Stimulated activated CD8-positive, alpha-beta memory T cell treated with anti-CD3 and anti-CD28 coated beads, Interleukin-4, amount 100 ng/mL, for 4 hours (primary cell): ENCODE data around the gene MRPL33.

Source experiments
- DNase-seq, 2 donors: peaks; one replicate each; pipeline ENCODE4 v3.0.0-alpha.2; 2020; ENCODE audit warnings: low read depth in 2 of 2, low spot score in 1 of 2

Gene MRPL33

DNA sequence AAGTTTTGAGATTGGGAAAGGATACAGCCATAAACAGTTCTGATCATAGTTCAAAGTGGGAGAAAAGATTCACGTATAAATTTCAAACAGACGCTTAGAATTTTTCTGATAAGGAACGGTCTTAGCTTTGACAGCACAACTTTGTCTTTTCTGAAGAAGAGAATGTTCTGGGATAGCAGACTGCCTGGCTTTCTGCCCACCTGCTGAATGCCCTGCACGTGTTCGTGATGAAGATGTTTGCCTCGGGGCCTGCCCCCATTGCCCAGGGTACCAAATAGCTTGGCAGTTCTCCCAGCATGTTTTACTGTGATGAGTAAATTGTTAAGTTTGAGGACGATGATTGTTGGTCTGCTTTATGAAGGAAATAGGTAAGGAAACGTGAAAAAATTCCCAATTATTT is 4.6 kb downstream of the MRPL33 start:
- no peak for DNase-seq

DNA sequence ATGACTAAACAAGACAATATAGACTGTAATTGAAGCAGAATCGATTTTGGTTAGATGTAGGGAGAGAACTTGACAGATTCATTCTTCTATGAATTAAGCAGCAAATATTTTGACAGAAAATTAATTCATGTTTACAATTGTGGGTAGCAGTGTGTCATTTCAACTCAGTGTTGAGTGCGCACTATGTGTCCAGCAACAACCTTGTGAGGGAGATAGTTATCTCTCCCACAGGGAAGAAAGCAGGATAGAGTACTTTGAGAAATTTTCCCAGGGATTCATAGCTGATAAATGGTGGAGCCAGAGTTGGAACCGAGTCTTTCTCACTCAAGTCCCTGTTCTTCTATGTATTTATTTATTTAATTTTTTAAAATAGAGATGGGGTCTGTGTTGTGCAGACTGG is 5.2 kb downstream of the MRPL33 start:
- no peak for DNase-seq

DNA sequence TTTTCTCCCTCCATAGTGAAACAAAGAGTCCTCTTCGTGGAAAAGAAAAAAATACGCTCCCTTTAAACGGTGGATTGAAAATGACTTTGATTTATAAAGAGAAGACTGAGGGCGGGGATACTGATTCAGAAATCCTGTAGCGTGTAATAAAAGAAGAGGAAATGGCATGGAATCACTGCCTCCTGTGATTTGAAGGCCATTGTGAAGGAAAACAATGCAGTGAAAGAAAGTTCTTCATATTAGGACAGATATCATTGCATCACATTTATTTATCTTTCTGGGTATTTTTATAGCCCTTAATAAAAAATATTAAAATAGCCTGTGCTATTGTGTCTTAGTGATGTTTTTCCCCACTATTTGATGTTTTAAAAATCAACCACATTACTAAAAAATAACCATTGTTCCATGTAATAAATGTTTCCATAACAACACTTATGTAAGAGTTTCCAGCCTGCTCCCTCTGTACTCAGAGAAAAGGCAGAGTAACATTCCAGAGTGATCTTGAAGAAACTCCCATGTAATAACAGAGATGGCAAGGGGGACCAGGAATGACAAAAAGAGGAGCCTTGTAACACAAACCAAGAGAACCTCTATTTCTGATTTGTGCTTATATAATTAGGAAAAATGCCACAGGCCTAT is 8.0 kb downstream of the MRPL33 start:
- no peak for DNase-seq

DNA sequence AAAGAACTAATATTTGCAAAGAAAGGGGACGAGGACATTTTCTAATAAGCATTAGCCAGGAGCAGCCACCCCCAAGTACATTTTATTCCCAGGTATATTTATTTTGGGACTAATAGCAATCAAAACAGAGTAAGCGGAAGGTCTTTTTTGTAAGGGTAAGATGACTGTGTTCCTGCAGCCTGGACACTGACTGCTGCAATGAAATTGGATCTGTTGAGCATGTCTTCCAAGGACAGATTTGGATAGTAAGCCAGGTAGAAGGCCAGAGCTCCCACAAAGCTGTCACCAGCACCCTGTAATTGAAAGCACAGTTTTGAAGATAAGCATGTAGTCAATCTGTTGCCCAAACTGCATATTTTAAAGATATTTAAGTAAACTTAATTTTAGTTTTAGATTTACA is 10.0 kb downstream of the MRPL33 start:
- DNase-seq, result no peak

DNA sequence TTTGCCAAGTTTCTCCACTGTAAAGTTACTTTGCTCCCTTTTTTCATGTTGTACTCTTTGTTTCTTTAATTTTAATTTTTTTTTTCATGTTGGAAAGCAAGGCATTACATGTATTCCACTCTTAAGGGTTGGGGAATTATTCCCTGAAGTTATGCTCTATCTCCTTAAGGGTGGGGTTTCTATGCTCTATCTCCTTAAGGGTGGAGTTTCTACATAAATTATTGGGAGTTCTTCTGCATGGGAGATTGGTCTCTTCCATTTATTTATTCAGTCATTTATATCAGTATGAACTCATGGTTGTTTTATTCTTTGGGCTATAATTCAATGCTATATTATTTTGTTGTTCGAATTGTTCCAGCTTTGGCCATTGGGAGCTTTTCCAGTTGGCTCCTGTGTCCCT is 11.2 kb downstream of the MRPL33 start:
- DNase-seq, result no peak

DNA sequence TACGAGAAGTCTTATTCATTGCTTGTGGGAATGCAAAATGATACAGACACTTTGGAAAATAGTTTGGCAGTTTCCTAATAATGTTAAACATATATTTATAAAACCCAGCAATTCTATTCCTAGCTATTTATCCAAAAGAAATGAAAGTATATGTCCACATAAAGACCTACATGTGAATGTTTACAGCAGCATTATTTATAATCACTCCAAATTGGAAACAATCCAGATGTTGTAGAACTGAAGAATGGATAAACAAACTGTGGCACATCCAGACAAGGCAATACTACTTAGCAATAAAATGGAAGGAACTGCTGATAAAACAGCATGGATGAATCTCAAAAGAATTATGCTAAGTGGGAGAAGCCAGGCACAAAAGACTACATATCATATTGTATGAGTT is 19.3 kb downstream of the MRPL33 start:
- no peak for DNase-seq

DNA sequence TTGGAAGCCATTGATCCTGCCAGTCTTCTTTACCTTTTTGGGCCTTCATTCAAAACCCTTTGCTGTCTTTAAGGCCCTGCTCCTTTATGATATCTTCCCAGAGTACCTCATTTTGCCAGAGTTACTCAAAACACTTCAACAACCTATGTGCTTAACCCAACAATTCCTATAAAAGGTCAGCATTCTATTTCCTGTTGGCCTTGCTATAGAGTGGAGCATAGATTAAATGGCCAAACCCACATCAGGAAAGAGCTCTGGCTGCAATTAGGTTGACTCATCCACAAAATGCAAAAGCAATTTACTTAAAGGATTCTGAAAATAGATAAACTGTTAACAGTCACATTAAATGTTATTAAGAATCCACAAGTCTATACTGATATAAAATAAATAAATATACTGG is 21.2 kb downstream of the MRPL33 start:
- DNase-seq, result no peak

DNA sequence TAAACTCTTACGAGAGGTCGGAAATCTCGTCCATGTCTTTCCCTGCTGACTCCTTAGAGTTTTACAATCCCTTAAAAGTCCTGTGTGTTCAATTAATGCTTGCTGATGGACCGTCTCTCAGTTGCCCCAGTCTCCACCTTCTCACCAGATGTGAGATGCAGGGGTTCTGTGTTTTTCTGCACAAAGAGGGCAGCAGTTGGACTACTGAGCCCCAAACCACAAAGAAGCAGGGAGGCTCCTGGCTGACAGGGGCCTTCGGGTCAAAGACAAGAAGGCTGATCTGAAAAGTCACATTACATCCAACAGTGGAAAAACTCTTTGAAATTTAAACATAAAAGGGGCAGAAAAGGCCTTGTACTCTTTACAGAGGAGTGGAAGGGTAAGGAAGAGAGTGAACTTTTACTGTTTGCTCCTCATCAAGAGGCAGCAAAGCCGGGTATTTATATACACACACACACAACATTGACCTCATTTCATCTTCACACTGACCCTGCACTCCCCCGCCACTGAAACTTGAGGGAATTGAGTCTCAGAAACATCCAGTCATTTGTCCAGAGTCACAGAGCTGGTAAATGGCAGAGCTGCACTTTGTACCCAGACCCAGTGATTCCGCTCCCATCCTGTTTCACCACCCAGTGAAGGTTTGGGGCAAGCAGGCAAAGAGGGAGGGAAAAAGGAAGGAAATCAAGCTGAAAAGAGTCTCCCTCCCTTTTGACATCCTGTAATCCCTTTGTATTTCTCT is 23.7 kb downstream of the MRPL33 start:
- no peak for DNase-seq

DNA sequence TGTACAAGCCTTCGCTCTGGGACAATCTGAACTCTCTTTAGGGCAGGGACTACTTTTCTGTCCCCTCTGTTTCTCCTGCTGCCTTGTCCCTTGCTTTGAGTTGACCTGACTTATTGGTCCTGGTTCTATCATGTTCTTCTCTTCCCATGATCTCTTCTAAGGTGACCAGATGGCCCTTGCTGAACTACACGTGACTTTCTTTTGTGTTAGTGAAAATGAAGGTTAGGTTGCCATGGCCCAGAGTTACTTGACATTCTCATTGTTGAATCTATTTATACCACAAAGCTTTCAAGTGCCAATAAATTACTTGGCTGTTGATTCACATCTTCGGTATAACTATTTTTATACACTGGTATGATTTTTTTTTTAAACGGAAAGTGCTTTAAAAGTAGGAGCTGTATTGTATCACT is 24.4 kb downstream of the MRPL33 start:
- no peak for DNase-seq

DNA sequence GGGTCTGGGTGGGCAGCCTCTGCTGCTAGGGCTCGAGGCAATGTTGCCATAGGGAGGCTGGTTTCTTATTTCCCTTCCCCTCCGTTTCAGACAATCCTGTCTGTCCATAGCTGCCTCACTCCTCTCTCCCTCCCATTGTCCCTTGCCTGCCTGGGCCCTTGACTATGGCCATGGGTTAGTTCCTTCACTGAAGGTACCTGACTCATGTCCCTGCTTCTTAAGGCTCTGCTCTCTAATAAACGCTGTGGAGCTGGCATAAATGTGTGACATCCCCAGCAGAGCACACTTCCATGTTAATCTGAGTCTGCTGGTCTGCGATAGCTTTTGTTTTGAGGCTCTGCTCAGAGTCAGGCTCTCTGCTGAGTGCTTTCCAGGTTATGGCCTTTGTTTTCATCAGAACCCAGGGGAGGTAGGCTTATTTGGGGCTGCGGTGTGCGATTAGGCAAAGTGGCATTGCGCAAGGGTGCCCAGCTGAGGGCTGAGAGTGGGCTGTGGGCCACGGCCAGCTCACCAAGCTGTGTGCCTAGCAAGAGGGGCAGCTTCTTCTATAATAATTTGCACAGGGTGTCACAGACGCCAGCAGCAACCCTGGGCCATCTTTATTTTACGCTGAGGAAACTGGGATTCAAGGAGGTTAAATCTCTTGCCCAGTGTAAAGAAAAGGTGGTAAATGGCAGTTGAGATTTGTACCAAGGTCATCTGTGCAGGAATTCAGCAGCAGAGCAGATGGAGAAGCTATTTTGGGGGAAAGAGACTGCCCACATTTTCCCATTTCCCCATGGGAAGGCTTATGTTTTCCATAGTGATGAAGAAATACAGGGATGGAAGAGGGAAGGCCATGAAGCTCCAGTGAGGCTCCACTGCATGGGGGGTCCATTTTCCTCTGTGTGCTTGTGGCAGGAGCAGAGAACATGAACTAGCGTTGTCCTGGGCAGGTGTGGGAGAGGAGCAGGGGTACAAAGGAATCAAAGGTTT is 25.6 kb downstream of the MRPL33 start:
- no peak for DNase-seq

DNA sequence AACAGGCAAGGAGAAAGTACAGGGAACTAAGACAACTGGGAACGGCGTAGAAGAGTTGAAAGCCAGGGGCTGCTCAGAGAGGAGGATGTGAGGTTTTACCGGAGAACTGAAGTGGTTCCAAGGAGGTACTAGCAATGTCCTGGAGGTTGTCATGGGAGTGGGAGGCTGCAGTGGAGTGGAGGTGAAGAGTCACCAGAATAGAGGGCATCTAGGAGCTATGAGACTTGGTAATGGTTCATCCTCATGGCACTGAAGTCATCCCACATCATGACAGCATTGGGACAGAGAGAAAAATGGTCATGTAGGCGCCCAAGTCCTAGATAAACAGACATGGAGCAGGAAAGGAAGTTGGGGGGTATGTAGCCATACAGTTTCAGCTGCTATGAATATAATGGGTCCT is 26.3 kb downstream of the MRPL33 start:
- DNase-seq, result no peak

DNA sequence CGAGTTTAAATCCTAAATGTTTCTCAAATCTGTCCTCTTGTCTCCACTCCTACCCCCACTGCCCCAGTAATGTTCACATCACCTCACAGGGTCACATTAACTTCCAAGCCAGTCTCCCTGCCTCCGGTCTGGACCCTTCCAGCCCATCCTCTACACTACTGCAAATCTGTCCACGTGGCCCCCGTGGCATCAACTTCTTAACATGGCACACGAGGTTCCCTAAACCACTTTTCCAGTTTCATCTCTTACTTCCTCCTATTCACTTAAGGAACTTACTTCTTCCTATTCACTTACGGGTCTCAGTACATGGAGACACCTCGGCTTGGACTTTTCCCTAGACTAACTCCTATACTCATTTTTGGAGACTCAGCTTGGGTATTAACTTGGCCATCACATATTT is 27.0 kb downstream of the MRPL33 start:
- DNase-seq, result no peak

DNA sequence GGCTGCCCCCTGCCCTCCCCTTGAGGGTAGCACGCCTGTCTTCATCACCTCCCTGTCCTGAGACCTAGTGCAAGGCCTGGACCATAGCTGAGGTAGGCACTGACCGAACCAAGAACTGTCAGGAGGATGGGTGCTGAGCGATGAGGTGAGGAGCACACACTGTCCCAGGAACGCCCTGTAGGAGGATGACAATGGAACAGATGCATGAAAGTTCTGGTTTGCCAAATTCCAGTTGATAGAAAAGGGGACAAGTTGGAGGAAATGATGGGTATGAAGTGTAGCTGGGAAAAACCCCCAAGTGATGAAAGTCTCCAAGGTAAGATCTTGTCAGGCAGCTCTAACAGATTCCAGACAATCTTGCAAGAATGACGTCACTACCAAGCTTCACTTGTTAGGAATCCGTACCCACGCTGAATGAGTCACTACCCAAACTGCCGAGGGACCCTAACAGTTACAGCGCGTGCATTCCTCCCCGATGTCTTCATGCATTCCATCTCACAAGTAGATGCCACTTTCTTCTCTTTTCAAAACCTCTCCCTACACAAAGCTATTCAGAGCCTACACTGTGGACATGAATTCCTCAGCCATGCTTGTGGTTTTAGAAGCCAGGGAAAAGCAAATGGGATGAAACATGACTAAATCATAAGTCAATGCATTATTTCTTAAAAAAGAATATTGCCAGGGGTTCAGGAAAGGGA is 27.6 kb downstream of the MRPL33 start:
- DNase-seq, result no peak

DNA sequence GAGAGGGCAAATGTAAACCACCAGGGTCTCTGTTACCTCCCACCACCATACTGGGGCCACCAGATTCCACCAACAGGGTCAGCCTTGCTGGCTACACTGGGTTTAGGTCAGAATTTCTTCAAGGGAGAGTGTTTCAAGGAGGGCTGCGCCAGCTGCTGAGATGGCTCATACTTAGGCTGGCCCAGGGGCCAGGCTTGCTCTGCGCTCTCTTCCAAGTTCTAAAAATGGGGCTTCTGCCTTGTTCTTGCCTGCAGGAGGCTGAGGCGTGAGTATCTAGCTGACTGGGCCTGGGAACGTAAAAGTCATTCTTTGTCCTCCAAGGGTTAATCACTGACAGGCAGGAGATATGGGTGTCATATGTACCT is 28.1 kb downstream of the MRPL33 start:
- DNase-seq, result no peak

DNA sequence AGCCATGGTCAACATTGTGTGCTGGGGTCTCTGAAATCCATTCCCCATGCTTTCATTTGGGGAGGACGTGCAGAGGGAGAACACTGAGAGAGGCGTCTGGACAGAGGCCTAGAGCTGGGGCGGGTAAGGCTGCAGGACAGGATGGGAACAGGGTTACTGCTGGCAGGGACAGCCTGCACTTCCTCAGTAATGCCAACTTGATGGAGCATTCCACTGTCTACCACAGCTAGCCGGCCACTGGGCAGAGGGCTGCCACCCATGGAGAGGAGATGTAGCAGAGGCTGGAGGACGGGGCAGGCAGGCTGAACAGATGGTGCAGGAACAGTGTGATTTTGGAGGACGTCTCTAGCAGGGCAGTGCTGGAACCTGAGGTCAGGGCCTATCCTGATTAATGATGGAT is 29.3 kb downstream of the MRPL33 start:
- no peak for DNase-seq

DNA sequence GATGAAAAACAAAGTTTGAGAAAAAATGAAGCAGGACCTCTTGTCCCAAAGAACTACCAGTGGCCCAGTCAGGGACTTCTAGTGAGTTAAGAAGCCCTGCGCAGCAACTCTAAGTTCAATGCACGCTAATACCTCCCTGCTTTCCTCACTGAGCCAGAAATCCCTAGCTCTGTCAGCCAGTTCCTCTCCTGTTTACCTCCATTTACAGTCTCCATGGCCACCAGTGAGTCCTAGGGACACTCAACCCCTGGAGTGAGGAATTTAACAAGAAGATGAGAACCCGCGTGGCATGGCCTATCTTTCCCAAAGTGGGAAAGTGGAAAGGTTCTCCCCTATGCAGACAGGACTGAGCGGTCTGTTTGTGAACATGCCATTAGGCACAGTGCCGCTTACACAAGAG is 31.0 kb downstream of the MRPL33 start:
- DNase-seq, result no peak

DNA sequence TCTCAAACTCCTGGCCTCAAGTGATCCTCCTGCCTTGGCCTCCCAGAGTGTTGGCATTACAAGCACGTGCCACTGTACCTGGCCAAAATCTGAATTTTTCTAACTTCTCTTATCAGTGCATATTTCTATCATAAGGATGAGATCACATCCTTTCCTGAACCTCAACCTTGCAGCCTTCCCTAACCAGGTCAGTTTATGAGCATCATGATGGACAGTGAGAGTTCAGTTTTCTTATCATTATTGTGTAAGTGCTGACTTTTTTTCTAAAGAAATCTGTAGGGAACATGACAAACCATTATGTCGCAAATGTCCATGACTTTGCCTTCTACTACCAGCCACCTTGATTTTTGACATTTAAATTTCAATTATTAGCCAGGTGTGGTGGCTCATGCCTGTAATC is 31.5 kb downstream of the MRPL33 start:
- no peak for DNase-seq

DNA sequence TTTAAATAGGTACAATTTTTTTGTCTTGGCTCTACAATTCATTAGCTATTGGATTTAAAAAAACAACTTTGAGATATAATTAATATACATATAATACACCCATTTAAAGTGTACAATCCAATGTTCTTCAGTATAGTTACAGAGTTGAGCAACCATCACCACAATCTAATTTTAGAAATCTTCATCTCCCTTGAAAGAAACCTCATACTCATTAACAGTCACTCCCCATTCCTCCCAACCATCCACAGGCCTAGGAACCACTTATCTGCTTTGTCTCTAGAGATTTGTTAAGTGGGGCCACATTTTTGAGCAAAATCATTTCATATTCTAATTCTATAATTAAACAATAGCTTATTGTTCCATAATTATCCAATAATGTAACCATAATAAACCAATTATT is 32.6 kb downstream of the MRPL33 start:
- no peak for DNase-seq

DNA sequence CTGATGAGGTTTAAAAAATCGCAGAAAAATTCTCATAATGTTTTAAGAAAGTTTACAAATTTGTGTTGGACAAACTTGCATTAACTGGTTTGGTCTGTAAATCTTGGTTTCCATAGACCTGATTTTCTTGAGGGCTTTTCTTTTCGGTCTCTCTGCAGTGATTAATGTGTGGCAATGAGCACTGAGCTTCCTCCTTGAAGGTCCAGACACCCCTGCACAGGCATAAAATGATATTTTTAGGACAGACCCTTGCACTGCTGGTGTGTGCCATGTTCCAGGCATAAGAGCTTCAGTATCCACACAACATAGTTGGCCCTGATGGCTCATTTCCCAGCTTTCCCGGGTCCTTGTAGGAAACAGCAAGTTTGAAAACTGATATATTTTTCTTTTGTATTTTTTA is 33.7 kb downstream of the MRPL33 start:
- no peak for DNase-seq

DNA sequence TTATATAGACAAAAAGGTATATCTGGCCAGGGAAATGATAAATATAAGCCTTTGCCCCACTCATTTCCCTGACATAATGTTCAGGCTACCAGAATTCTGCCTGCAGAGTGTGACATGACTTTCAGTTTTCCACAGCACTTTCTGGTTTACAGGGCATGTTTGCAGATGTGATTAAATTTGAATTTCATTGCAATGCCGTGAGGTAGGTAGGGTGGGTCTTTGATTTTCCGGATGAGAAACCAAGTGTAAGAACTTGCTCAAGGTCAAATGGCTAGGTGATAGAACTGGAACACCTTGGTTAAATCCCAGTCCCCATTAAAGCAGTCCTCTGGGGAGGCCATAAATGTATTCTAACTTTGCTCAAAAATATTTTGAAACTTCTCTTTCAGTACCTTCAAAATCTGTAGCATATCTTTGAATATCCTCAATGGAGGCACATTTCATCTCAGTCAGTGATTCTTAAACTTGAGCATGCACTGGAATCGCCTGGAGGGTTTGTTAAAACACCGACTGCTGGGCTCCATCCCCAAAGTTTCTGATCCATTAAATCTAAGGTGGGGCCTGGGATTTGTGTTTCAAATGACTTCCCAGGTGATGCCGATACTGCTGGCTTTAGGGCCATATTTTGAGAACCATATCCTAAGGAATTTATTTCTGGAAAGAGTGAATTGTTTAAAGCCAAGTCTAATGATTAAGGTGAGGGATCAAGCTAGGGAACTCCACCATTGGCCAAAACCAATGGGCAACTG is 35.0 kb downstream of the MRPL33 start:
- DNase-seq, result no peak

DNA sequence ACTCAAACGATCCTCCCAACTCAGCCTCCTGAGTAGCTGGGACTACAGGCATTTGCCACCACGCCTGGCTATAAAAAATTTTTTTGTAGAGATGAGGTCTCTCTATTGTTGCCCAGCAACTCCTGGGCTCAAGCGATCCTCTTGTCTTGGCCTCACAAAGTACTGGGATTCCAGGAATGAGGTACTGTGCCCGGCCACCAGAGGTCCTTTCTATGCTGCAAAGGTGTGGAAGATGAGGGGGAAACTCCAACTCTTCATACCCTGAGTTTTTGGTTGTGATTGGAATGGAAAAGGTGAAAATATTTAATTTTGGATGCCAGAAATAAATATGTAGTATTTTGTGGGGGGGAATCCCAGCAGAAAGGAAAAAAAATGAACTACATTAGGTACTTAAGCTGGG is 36.0 kb downstream of the MRPL33 start:
- DNase-seq, result no peak
